IMR-90 (cell line): ENCODE data around the gene NPTX1. TPM values are rescaled to one million over a fixed set of nuclear protein-coding genes. Genes with fewer than 3 reads are reported as not detected.
A peak's percentile ranks its signal among the peaks of the same experiment; 100 is the strongest.

Experiments used
- ATAC-seq: fragments of 200-7000 bp; cut with Tn5 transposase; 2 replicates; pipeline ENCODE4 v1.9.1; 2020; ENCODE audit warnings: low read depth, mild to moderate bottlenecking, moderate library complexity
- BruUV-seq: library from RNA; stranded (reverse); fragments of 400-500 nt; replicated peaks from 2 replicates; lab custom pipeline; 2021; lab: Mats Ljungman, UMichigan
- CTCF ChIA-PET: fragments of 300-600 bp; formaldehyde crosslinking; extraction: SDS; loops from one replicate; lab custom pipeline; 2021; ENCODE audit warnings: antibody characterized with exemption; lab: Yijun Ruan, JAX
- POLR2A ChIA-PET: fragments of 300-600 bp; sonication (Branson Sonifier 250); formaldehyde crosslinking; loops from one replicate; lab custom pipeline; 2022; ENCODE audit warnings: antibody characterized with exemption; ENCODE audit not compliant: unreplicated experiment; lab: Charles Lee
- DNase-seq: peaks from one replicate; pipeline ENCODE4 v3.0.0; 2013
- H2AFZ ChIP-seq: replicated peaks from 2 replicates; pipeline ENCODE3; 2013; ENCODE audit warnings: low read length, mild to moderate bottlenecking; ENCODE audit not compliant: poor library complexity
- H2AK5ac ChIP-seq: 2 replicates; pipeline ENCODE4 v1.6.1; 2013; ENCODE audit warnings: low read depth, low read length, inconsistent platforms
- H2AK9ac ChIP-seq: replicated peaks from 2 replicates; pipeline ENCODE3; 2013; ENCODE audit warnings: mild to moderate bottlenecking, low read depth, low read length, moderate library complexity; ENCODE audit not compliant: poor library complexity
- H2BK120ac ChIP-seq: 2 replicates; pipeline ENCODE4 v1.6.1; 2013; ENCODE audit warnings: low read depth, low read length, inconsistent platforms
- H2BK15ac ChIP-seq: 3 replicates; pipeline ENCODE4 v1.6.1; 2013; ENCODE audit warnings: low read depth, low read length, inconsistent platforms
- H2BK20ac ChIP-seq: 2 replicates; pipeline ENCODE4 v1.6.1; 2013; ENCODE audit warnings: low read depth, mild to moderate bottlenecking, inconsistent platforms, low read length, moderate library complexity
- H2BK5ac ChIP-seq: 2 replicates; pipeline ENCODE4 v1.6.1; 2013; ENCODE audit warnings: mild to moderate bottlenecking, low read depth, low read length, inconsistent platforms; ENCODE audit not compliant: poor library complexity, severe bottlenecking
- H3K14ac ChIP-seq: replicated peaks from 2 replicates; pipeline ENCODE4 v1.6.1; 2013; ENCODE audit warnings: low read depth, low read length, inconsistent platforms
- H3K18ac ChIP-seq: 2 replicates; pipeline ENCODE4 v1.6.1; 2013; ENCODE audit warnings: low read depth, low read length, control low read depth
- H3K23ac ChIP-seq: 2 replicates; pipeline ENCODE4 v1.6.1; 2013; ENCODE audit warnings: low read depth, low read length, inconsistent platforms
- H3K27ac ChIP-seq: 2 replicates; pipeline ENCODE4 v1.5.1; 2013; ENCODE audit warnings: mild to moderate bottlenecking, control low read depth, low read length; ENCODE audit not compliant: insufficient read depth
- H3K27me3 ChIP-seq: 2 replicates; pipeline ENCODE4 v1.6.1; 2013; ENCODE audit warnings: low read length; ENCODE audit not compliant: control insufficient read depth, insufficient read depth
- H3K36me3 ChIP-seq: 2 replicates; pipeline ENCODE4 v1.6.1; 2013; ENCODE audit warnings: low read length, mixed read lengths; ENCODE audit not compliant: control insufficient read depth, insufficient read depth
- H3K4ac ChIP-seq: 2 replicates; pipeline ENCODE4 v1.6.1; 2013; ENCODE audit warnings: low read depth, low read length, inconsistent platforms
- H3K4me1 ChIP-seq: 2 replicates; pipeline ENCODE4 v1.6.1; 2013; ENCODE audit warnings: low read length, mixed read lengths; ENCODE audit not compliant: control insufficient read depth, insufficient read depth
- H3K4me2 ChIP-seq: 2 replicates; pipeline ENCODE4 v1.6.1; 2013; ENCODE audit warnings: low read depth, mild to moderate bottlenecking, control low read depth, low read length, moderate library complexity
- H3K4me3 ChIP-seq: 2 replicates; pipeline ENCODE4 v1.5.1; 2013; ENCODE audit warnings: low read depth, mild to moderate bottlenecking, control low read depth, low read length, moderate library complexity; ENCODE audit not compliant: insufficient read depth
- H3K56ac ChIP-seq: 2 replicates; pipeline ENCODE4 v1.6.1; 2013; ENCODE audit warnings: low read length, inconsistent platforms; ENCODE audit not compliant: insufficient read depth; ENCODE audit errors: extremely low read depth
- H3K79me1 ChIP-seq, 2 experiments: 2 replicates each; pipeline ENCODE4 v1.6.1; 2013; ENCODE audit warnings: low read length in 2 of 2, inconsistent platforms in 1 of 2, low read depth in 1 of 2
- H3K9ac ChIP-seq: 2 replicates; pipeline ENCODE4 v1.6.1; 2013; ENCODE audit warnings: low read depth, low read length, control low read depth
- H3K9me1 ChIP-seq: 2 replicates; pipeline ENCODE4 v1.6.1; 2013; ENCODE audit warnings: low read length, inconsistent platforms; ENCODE audit not compliant: insufficient read depth
- H3K9me3 ChIP-seq: 2 replicates; pipeline ENCODE4 v1.6.1; 2013; ENCODE audit warnings: low read length; ENCODE audit not compliant: control insufficient read depth, insufficient read depth
- H4K20me1 ChIP-seq: 2 replicates; pipeline ENCODE4 v1.6.1; 2013; ENCODE audit warnings: low read length, inconsistent platforms; ENCODE audit not compliant: insufficient read depth
- H4K5ac ChIP-seq: 2 replicates; pipeline ENCODE4 v1.6.1; 2013; ENCODE audit warnings: mild to moderate bottlenecking, low read depth, low read length, control low read depth
- H4K8ac ChIP-seq, 2 experiments: 2 replicates each; pipeline ENCODE4 v1.6.1; 2013; ENCODE audit warnings: low read depth in 2 of 2, low read length in 2 of 2, control low read depth in 1 of 2, inconsistent platforms in 1 of 2
- H4K91ac ChIP-seq: 2 replicates; pipeline ENCODE4 v1.6.1; 2013; ENCODE audit warnings: low read depth, low read length, inconsistent platforms; ENCODE audit not compliant: insufficient read depth
- CEBPB ChIP-seq: IDR thresholded peaks from 2 replicates; pipeline ENCODE4 v1.6.1; 2012; ENCODE audit warnings: low read depth, low read length, improper control_type of control experiment
- FOS ChIP-seq: fragments of 150-350 bp; IDR thresholded peaks from 2 replicates; pipeline ENCODE4 v1.6.1; 2016; ENCODE audit warnings: low read depth, low read length
- MAZ ChIP-seq: IDR thresholded peaks from 2 replicates; pipeline ENCODE4 v1.6.1; 2012; ENCODE audit warnings: low read depth, mild to moderate bottlenecking, low read length, improper control_type of control experiment, moderate library complexity, borderline replicate concordance
- MXI1 ChIP-seq: IDR thresholded peaks from 2 replicates; pipeline ENCODE4 v1.6.1; 2012; ENCODE audit warnings: low read depth, mild to moderate bottlenecking, low read length, moderate library complexity, borderline replicate concordance
- POLR2A ChIP-seq: IDR thresholded peaks from 2 replicates; pipeline ENCODE4 v1.6.1; 2012; ENCODE audit warnings: mild to moderate bottlenecking, low read depth, low read length
- RFX5 ChIP-seq: IDR thresholded peaks from 2 replicates; pipeline ENCODE4 v1.8.0; 2012; ENCODE audit warnings: low read depth, mild to moderate bottlenecking, low read length, moderate library complexity
- WGBS, 2 experiments: methylation state at CpG; one replicate each; pipeline versions ENCODE4 v1.1.5 to v1.1.7; 2013; ENCODE audit warnings: missing lambda C conversion rate in 2 of 2; ENCODE audit not compliant: insufficient read length in 1 of 2; ENCODE audit errors: extremely low coverage in 2 of 2; 5-methylcytosine and 5-hydroxymethylcytosine counted together
- dilution Hi-C: fragments of 300-500 bp; cut with HindIII; formaldehyde crosslinking; loops from one replicate; pipeline ENCODE4 v1.14.3; 2018; ENCODE audit warnings: low sequenced_read_pairs; ENCODE audit not compliant: unreplicated experiment
- in situ Hi-C: fragments of 300-500 bp; cut with MboI; formaldehyde crosslinking; loops from 3 replicates; pipeline ENCODE4 v1.14.3; 2019; ENCODE audit warnings: low sequenced_read_pairs, inconsistent platforms, mixed read lengths
- intact Hi-C: fragments of 100-400 bp; cut with micrococcal nuclease; formaldehyde crosslinking; loops from 2 replicates; pipeline ENCODE4 v1.10.0; 2022
- polyA plus RNA-seq, 3 experiments: library from polyadenylated mRNA; depleted of rRNA; stranded (reverse); fragments of >200 nt; gene quantifications; 2 replicates each; pipeline ENCODE4 v1.2.3, GENCODE V29; 2012; ENCODE audit warnings: low replicate concordance in 1 of 3
- total RNA-seq: library from RNA; depleted of rRNA; stranded (reverse); fragments of >200 nt; gene quantifications from 2 replicates; pipeline ENCODE4 v1.2.3, GENCODE V29; 2012
- TF ChIP-seq, protein P1 (sequence below): fragments of 150-350 bp; IDR thresholded peaks from 2 replicates; pipeline ENCODE4 v1.6.1; 2017; ENCODE audit warnings: mild to moderate bottlenecking, antibody characterized with exemption, low read length, low read depth

The NPTX1 gene
- total and polyA plus RNA-seq, 2 of the 4 experiments (the other 2 are of a cell fraction): 20.8 to 39.5 TPM

DNA sequence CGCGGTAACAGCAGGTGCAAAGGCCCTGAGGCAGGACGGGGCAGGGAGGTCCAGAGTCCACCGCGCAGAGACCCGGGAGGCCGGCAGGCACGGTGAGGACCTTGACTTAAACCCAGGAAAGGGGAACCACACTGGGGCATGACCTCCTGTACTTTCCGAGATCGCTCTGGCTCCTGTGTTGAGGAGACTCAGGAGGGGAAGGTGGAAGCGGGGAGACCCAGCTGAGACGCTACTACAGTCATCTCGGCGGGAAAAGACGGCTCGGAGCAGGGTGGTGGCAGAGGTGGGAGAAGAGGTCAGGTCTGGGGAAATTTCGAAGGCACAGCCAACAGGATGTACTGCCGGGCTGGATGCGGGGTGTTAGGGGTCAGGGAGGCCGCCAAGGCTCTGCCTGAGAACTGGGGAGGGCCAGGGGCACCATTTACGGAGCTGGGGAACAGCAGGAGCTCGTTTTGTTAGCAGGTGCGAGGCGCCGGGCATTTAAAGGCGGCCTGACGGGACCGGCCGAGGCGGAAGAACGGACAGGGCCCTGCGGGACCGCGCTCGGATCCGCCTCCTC lies 22.3 kb downstream of the NPTX1 start:
- Histone ChIP-seq H3K27me3 (peaks cover 3% of the 10 kb centered on the region; the same call in 1 of the 2 replicates), H3K56ac (no peak overlapping the region; the same call in 1 of the 2 replicates), H2AK5ac (peak overlapping the region; percentile 96), H2BK120ac (peak overlapping the region; percentile 47), H3K23ac (peak overlapping the region; percentile 53), H3K4me1 (peaks cover 20% of the 10 kb centered on the region), H3K4me3 (peak overlapping the region; percentile 52), H3K9me3 (no peaks in the 10 kb centered on the region), H2AK9ac (peak overlapping the region; percentile 63), H3K36me3 (no peaks in the 10 kb centered on the region), H3K4me2 (peak overlapping the region; percentile 90), H4K8ac (peak overlapping the region; percentile 95 to 100), H3K9me1 (peaks cover 22% of the 10 kb centered on the region), H3K18ac (no peak overlapping the region; the same call in 1 of the 2 replicates), H2BK20ac (no peak overlapping the region), H3K14ac (peak overlapping the region; percentile 79), H2BK5ac (peak overlapping the region; percentile 14), H2AFZ (peak overlapping the region; percentile 93), H4K20me1 (no peaks in the 10 kb centered on the region; the same call in 1 of the 2 replicates), H3K4ac (peak overlapping the region; percentile 95), H4K91ac (peak overlapping the region; percentile 91), H3K9ac (peak overlapping the region; percentile 68), H4K5ac (peak overlapping the region; percentile 86), H3K79me1 (peaks cover 6 to 26% of the 10 kb centered on the region in 2 experiments; a peak in 3 of 4 replicates), H2BK15ac (0 out of 3 replicates have a peak overlapping the region, but pooled peaks have one; percentile 32), H3K27ac (peak overlapping the region; percentile 71)
- TF ChIP-seq MAZ (no peak), CEBPB (no peak), MXI1 (no peak), RFX5 (no peak), POLR2A (no peak), FOS (no peak)
- TF ChIP-seq, protein P1, sequence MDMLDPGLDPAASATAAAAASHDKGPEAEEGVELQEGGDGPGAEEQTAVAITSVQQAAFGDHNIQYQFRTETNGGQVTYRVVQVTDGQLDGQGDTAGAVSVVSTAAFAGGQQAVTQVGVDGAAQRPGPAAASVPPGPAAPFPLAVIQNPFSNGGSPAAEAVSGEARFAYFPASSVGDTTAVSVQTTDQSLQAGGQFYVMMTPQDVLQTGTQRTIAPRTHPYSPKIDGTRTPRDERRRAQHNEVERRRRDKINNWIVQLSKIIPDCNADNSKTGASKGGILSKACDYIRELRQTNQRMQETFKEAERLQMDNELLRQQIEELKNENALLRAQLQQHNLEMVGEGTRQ: no peak
- CTCF ChIA-PET: no interaction called here
- in situ Hi-C loops (no loop called here), dilution Hi-C loops (no loop called here), intact Hi-C loops (no loop called here)
- 35% methylated on average over 25 of the region's 36 CpGs; no CpG with 5 or more reads in 1 of the 2 experiments for WGBS, 2 experiments
- no peak for DNase-seq
- ATAC-seq: peak; percentile 4; the same call in 1 of the 2 replicates
- BruUV-seq: no TSS peak
- POLR2A ChIA-PET: interaction anchor here (0.6 to 1.2 kb wide), 2 partner anchors 366 to 438 kb away, joined by 4 read pairs; no protein-coding TSS in a partner anchor
